ENCODE data around the gene TNFRSF1B. TPM values are rescaled to one million over a fixed set of nuclear protein-coding genes. Genes with fewer than 3 reads are reported as not detected.
A peak's percentile ranks its signal among the peaks of the same experiment; 100 is the strongest.

TNFRSF1B gene
- total and polyA plus RNA-seq, 9 of the 15 experiments (the other 6 are each of a cell fraction or from before 2014, with no cell fraction given) = 8.8 to 91.3 (median 36.0) TPM

GRCh38 chr1:12184008-12184681 is 17.4 kb downstream of the TNFRSF1B start (continued):
- no peak for TF ChIP-seq JUN (IDR thresholded peaks at IDR 0.05; ENCODE audit: borderline replicate concordance, low read depth, low read length)
- TF ChIP-seq JUN (CRISPR knock-in tag; IDR thresholded peaks at IDR 0.05; ENCODE audit: borderline replicate concordance) = no peak
- no peak for TF ChIP-seq BRCA1 (IDR thresholded peaks at IDR 0.05)
- TF ChIP-seq BRCA1 (CRISPR knock-in tag; IDR thresholded peaks at IDR 0.05) = no peak
- no peak for TF ChIP-seq GATAD2A (IDR thresholded peaks at IDR 0.05)
- TF ChIP-seq HOXB6 (CRISPR knock-in tag; IDR thresholded peaks at IDR 0.05; ENCODE audit: borderline replicate concordance) = no peak
- no peak for TF ChIP-seq SMARCA5 (IDR thresholded peaks at IDR 0.05)
- TF ChIP-seq YY1 (IDR thresholded peaks at IDR 0.05; ENCODE audit: borderline replicate concordance in 1 of 3, control insufficient read depth in 1 of 3, extremely low read depth in 1 of 3, insufficient read depth in 3 of 3, insufficient read length in 1 of 3, insufficient replicate concordance in 2 of 3, low read depth in 1 of 3, low read length in 2 of 3) = no peak
- no peak for TF ChIP-seq ZNF830 (CRISPR knock-in tag; IDR thresholded peaks at IDR 0.05)
- no peak for TF ChIP-seq NFXL1 (CRISPR knock-in tag; IDR thresholded peaks at IDR 0.05)
- no peak for TF ChIP-seq FIP1L1 (IDR thresholded peaks at IDR 0.05; ENCODE audit: low read depth, low read length, poor library complexity, severe bottlenecking)
- TF ChIP-seq NFYB (IDR thresholded peaks at IDR 0.05; ENCODE audit: extremely low read depth, insufficient read length) = no peak
- no peak for TF ChIP-seq ZBTB34 (CRISPR knock-in tag; IDR thresholded peaks at IDR 0.05)
- TF ChIP-seq ZNF23 (CRISPR knock-in tag; IDR thresholded peaks at IDR 0.05) = no peak
- TF ChIP-seq PHF21A (IDR thresholded peaks at IDR 0.05; ENCODE audit: borderline replicate concordance, low read depth) = no peak
- TF ChIP-seq CBX2 (IDR thresholded peaks at IDR 0.05; ENCODE audit: insufficient read depth, low read length, poor library complexity, severe bottlenecking) = no peak
- no peak for TF ChIP-seq NCOR1 (IDR thresholded peaks at IDR 0.05)
- no peak for TF ChIP-seq ZNF398 (CRISPR knock-in tag; IDR thresholded peaks at IDR 0.05)
- no peak for TF ChIP-seq FOS (IDR thresholded peaks at IDR 0.05; ENCODE audit: extremely low read depth, insufficient read length)
- TF ChIP-seq HLTF (IDR thresholded peaks at IDR 0.05) = no peak
- peak; percentile 15 to 34 (median 30); a peak in 2 of 6 replicates for TF ChIP-seq CTCF (IDR thresholded peaks at IDR 0.05 in 2 of 3, conservative IDR thresholded peaks at IDR 0.05 in 1 of 3; ENCODE audit: insufficient read depth in 2 of 3, low read depth in 1 of 3, low read length in 3 of 3)
- 0 out of 2 replicates have a peak, but pooled peaks have one; percentile 21 for TF ChIP-seq MAX (CRISPR knock-in tag; IDR thresholded peaks at IDR 0.05)
- TF ChIP-seq PTBP1 (IDR thresholded peaks at IDR 0.05; ENCODE audit: low read depth, low read length) = no peak
- peak; percentile 8 for TF ChIP-seq HMGN3 (IDR thresholded peaks at IDR 0.05; ENCODE audit: borderline replicate concordance, extremely low read depth, insufficient read length, low read depth, low read length)
